Peyer's patch (tissue), 4 donors: ENCODE results near the gene DHRSX. TPM values are rescaled to one million over a fixed set of nuclear protein-coding genes. Genes with fewer than 3 reads are reported as not detected.

Experiments
- DNase-seq, 3 donors: peaks; one replicate each; pipeline ENCODE4 v3.0.0-alpha.2; 2017 to 2019
- H3K27ac ChIP-seq, 4 donors: fragments of 200-600 bp; sonication (generic); one replicate each; pipeline ENCODE4 v1.5.1; 2016 to 2019
- H3K27me3 ChIP-seq, 2 donors: fragments of 200-600 bp; sonication (generic); one replicate each; pipeline ENCODE4 v1.5.1; 2019
- H3K36me3 ChIP-seq, 3 donors: fragments of 200-600 bp; sonication (generic); one replicate each; pipeline ENCODE4 v1.5.1; 2016 to 2019
- H3K4me1 ChIP-seq, 4 donors: fragments of 200-600 bp; sonication (generic); one replicate each; pipeline ENCODE4 v1.5.1; 2016 to 2019
- H3K4me3 ChIP-seq, 4 donors: fragments of 200-600 bp; sonication (generic); 1 replicate in 3 of 4; 2 replicates in 1 of 4; pipeline ENCODE4 v1.5.1; 2016 to 2019; ENCODE audit warnings: mild to moderate bottlenecking in 1 of 4
- H3K9me3 ChIP-seq, 4 donors: fragments of 200-600 bp; sonication (generic); one replicate each; pipeline ENCODE4 v1.5.1; 2016 to 2019; ENCODE audit warnings: mild to moderate bottlenecking in 1 of 4
- CTCF ChIP-seq, 6 experiments: fragments of 450-650 bp in 4 of 6; fragments of 200-600 bp in 2 of 6; sonication (generic) in 1 of 6; IDR thresholded peaks; one replicate each; pipeline ENCODE4 v1.5.1; 2017 to 2019; ENCODE audit warnings: antibody characterized with exemption in 6 of 6, mild to moderate bottlenecking in 3 of 6, moderate library complexity in 1 of 6
- POLR2A ChIP-seq, 2 donors: fragments of 450-650 bp; IDR thresholded peaks; one replicate each; pipeline ENCODE4 v1.5.1; 2017; ENCODE audit warnings: antibody characterized with exemption in 2 of 2, mild to moderate bottlenecking in 2 of 2, moderate library complexity in 2 of 2
- total RNA-seq, 4 donors: library from RNA; depleted of rRNA; stranded (reverse); fragments of >200 nt; gene quantifications; one replicate each; pipeline ENCODE4 v1.1.0, GENCODE V29; 2016

The DHRSX gene
- total RNA-seq, 4 donors from 2014 or later = 21.5 to 55.4 (median 40.4) TPM

GRCh38 chrX:2262668-2263055 lies 238.1 kb downstream of the DHRSX start:
- Histone ChIP-seq H3K4me3 (no peak overlapping the region), H3K27me3 (no peaks in the 10 kb centered on the region), H3K27ac (no peak overlapping the region), H3K36me3 (peaks cover 0 to 17% (median 0%) of the 10 kb centered on the region in 3 donors), H3K4me1 (no peaks in the 10 kb centered on the region), H3K9me3 (no peaks in the 10 kb centered on the region)
- no peak for DNase-seq
- TF ChIP-seq CTCF (IDR thresholded peaks at IDR 0.05) (no peak), POLR2A (IDR thresholded peaks at IDR 0.05) (no peak)

GRCh38 chrX:2261831-2262667 lies 238.7 kb downstream of the DHRSX start:
- no peaks in the 10 kb centered on the region for H3K4me1 ChIP-seq
- no peaks in the 10 kb centered on the region for H3K27me3 ChIP-seq
- H3K36me3 ChIP-seq = peaks cover 0 to 17% (median 0%) of the 10 kb centered on the region in 3 donors
- no peaks in the 10 kb centered on the region for H3K9me3 ChIP-seq
- DNase-seq = no peak
- no peak overlapping the region for H3K4me3 ChIP-seq
- TF ChIP-seq CTCF (IDR thresholded peaks at IDR 0.05) (no peak), POLR2A (IDR thresholded peaks at IDR 0.05) (no peak)
- H3K27ac ChIP-seq = no peak overlapping the region

GRCh38 chrX:2252331-2253065 lies 248.3 kb downstream of the DHRSX start:
- H3K9me3 ChIP-seq = peaks cover 0 to 6% (median 0%) of the 10 kb centered on the region in 4 donors
- no peak overlapping the region for H3K27ac ChIP-seq
- no peaks in the 10 kb centered on the region for H3K4me1 ChIP-seq
- no peaks in the 10 kb centered on the region for H3K27me3 ChIP-seq
- H3K36me3 ChIP-seq = no peaks in the 10 kb centered on the region
- DNase-seq = no peak
- no peak for TF ChIP-seq CTCF (IDR thresholded peaks at IDR 0.05)
- TF ChIP-seq POLR2A (IDR thresholded peaks at IDR 0.05) = no peak
- no peak overlapping the region for H3K4me3 ChIP-seq

- H3K27me3 ChIP-seq = no peaks in the 10 kb centered on the region
- DNase-seq = no peak
- no peak overlapping the region for H3K27ac ChIP-seq
- no peaks in the 10 kb centered on the region for H3K4me1 ChIP-seq
- TF ChIP-seq CTCF (IDR thresholded peaks at IDR 0.05) (no peak), POLR2A (IDR thresholded peaks at IDR 0.05) (no peak)
- H3K36me3 ChIP-seq = no peaks in the 10 kb centered on the region
- H3K4me3 ChIP-seq = no peak overlapping the region
- peaks cover 0 to 6% (median 0%) of the 10 kb centered on the region in 4 donors for H3K9me3 ChIP-seq
Measured at GRCh38 chrX:2251211-2251610, 249.6 kb downstream of the DHRSX start.

GRCh38 chrX:2243913-2244460 lies 256.8 kb downstream of the DHRSX start:
- peaks cover 0 to 23% (median 0%) of the 10 kb centered on the region in 3 donors for H3K36me3 ChIP-seq
- DNase-seq = no peak
- TF ChIP-seq CTCF (IDR thresholded peaks at IDR 0.05) (no peak), POLR2A (IDR thresholded peaks at IDR 0.05) (no peak)

More at GRCh38 chrX:2243913-2244460, 256.8 kb downstream of the DHRSX start:
- Histone ChIP-seq H3K27me3 (no peaks in the 10 kb centered on the region), H3K4me1 (no peaks in the 10 kb centered on the region), H3K4me3 (no peak overlapping the region), H3K27ac (no peak overlapping the region), H3K9me3 (no peaks in the 10 kb centered on the region)
